DND-41 (cell line): ENCODE results near the gene PCDH9.

Experiments used
- EZH2 ChIP-seq: IDR thresholded peaks from 3 replicates; pipeline ENCODE4 v1.6.1; 2012; ENCODE audit warnings: borderline replicate concordance, low read depth, mild to moderate bottlenecking, moderate library complexity, low read length, inconsistent platforms; ENCODE audit not compliant: severe bottlenecking
- TF ChIP-seq, protein P1 (sequence below): IDR thresholded peaks from 2 replicates; pipeline ENCODE4 v1.5.1; 2012; ENCODE audit warnings: borderline replicate concordance, low read length, moderate library complexity, mild to moderate bottlenecking; ENCODE audit not compliant: poor library complexity, severe bottlenecking; ENCODE audit errors: extremely low read depth

DNA sequence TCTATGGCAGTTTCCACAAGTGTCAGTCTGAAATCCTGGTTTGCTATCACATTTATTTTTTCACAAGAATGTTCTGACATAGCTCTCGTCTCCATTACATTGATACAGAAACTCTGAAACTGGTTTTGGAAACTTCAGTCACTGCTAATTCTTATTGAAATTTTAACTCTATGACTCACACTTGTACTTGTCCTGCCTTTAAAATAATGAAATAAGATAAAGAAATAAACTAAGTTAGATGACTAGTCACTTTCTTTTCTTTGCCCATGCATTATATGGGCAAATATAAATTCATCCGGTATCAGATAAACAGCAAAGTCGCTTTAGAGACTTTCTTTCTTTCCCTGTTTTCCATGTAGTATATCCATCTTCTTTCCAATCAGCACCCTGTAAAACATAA, 257.5 kb downstream of the PCDH9 start:
- TF ChIP-seq, protein P1, sequence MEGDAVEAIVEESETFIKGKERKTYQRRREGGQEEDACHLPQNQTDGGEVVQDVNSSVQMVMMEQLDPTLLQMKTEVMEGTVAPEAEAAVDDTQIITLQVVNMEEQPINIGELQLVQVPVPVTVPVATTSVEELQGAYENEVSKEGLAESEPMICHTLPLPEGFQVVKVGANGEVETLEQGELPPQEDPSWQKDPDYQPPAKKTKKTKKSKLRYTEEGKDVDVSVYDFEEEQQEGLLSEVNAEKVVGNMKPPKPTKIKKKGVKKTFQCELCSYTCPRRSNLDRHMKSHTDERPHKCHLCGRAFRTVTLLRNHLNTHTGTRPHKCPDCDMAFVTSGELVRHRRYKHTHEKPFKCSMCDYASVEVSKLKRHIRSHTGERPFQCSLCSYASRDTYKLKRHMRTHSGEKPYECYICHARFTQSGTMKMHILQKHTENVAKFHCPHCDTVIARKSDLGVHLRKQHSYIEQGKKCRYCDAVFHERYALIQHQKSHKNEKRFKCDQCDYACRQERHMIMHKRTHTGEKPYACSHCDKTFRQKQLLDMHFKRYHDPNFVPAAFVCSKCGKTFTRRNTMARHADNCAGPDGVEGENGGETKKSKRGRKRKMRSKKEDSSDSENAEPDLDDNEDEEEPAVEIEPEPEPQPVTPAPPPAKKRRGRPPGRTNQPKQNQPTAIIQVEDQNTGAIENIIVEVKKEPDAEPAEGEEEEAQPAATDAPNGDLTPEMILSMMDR, result no peak
- TF ChIP-seq EZH2, result no peak
